GM08714 (cell line): ENCODE results near the gene FBL.
"Not testable (repeated sequence)": the region's sequence is repeated elsewhere in the genome, so short reads cannot be mapped to it uniquely, and the experiment has no call there.

ENCODE experiments used
- H3K4me3 ChIP-seq: fragments of 200-500 bp; sonication (Bioruptor generic); 2 replicates; pipeline ENCODE4 v1.5.1; 2014; ENCODE audit warnings: mild to moderate bottlenecking, low read length, inconsistent platforms
- ZNF274 ChIP-seq: IDR thresholded peaks from 2 replicates; pipeline ENCODE4 v1.6.1; 2012; ENCODE audit warnings: mild to moderate bottlenecking, low read depth, low read length

The FBL gene

GRCh38 chr19:39809368-39809767 is 36.8 kb downstream of the FBL start:
- H3K4me3 ChIP-seq: no peak overlapping the region
- no peak for TF ChIP-seq ZNF274

GRCh38 chr19:39808688-39809087 is 37.5 kb downstream of the FBL start:
- H3K4me3 ChIP-seq: not testable (repeated sequence)

- no peak overlapping the region for H3K4me3 ChIP-seq
- TF ChIP-seq ZNF274: no peak
These were observed 38.3 kb downstream of the FBL start for GRCh38 chr19:39807846-39808364.

GRCh38 chr19:39805104-39805503 is 41.1 kb downstream of the FBL start:
- no peak overlapping the region for H3K4me3 ChIP-seq
- TF ChIP-seq ZNF274: no peak

- H3K4me3 ChIP-seq: no peak overlapping the region
- TF ChIP-seq ZNF274: no peak
These were observed 43.2 kb downstream of the FBL start for GRCh38 chr19:39802958-39803357.

GRCh38 chr19:39797083-39797482 is 49.1 kb downstream of the FBL start:
- no peak overlapping the region for H3K4me3 ChIP-seq
- TF ChIP-seq ZNF274: no peak

- no peak for TF ChIP-seq ZNF274
- no peak overlapping the region for H3K4me3 ChIP-seq
These were observed 50.1 kb downstream of the FBL start for GRCh38 chr19:39796000-39796498.

GRCh38 chr19:39795001-39795400 is 51.2 kb downstream of the FBL start:
- no peak overlapping the region for H3K4me3 ChIP-seq
- TF ChIP-seq ZNF274: no peak

GRCh38 chr19:39792999-39793546 is 53.1 kb downstream of the FBL start:
- H3K4me3 ChIP-seq: peak overlapping the region; percentile 45; the same call in 1 of the 2 replicates
- TF ChIP-seq ZNF274: no peak

GRCh38 chr19:39788244-39788643 is 57.9 kb downstream of the FBL start:
- no peak overlapping the region for H3K4me3 ChIP-seq
- TF ChIP-seq ZNF274: no peak
